Panc1 (cell line): ENCODE measurements around the gene NPHP4. TPM values are rescaled to one million over a fixed set of nuclear protein-coding genes. Genes with fewer than 3 reads are reported as not detected.

Experiments used
- ATAC-seq: fragments of 200-7000 bp; cut with Tn5 transposase; 2 replicates; pipeline ENCODE4 v1.9.1; 2020; ENCODE audit warnings: mild to moderate bottlenecking, moderate library complexity
- BruUV-seq: library from RNA; stranded (reverse); fragments of 400-500 nt; replicated peaks from 2 replicates; lab custom pipeline; 2021; lab: Mats Ljungman, UMichigan
- CTCF ChIA-PET: fragments of 300-600 bp; sonication (Branson Sonifier 250); formaldehyde crosslinking; loops from one replicate; lab custom pipeline; 2022; ENCODE audit warnings: antibody characterized with exemption; lab: Charles Lee
- POLR2A ChIA-PET: fragments of 300-600 bp; sonication (Branson Sonifier 250); formaldehyde crosslinking; loops from one replicate; lab custom pipeline; 2022; ENCODE audit warnings: antibody characterized with exemption; lab: Charles Lee
- DNase-seq: peaks from one replicate; pipeline ENCODE4 v3.0.0-alpha.2; 2010; ENCODE audit warnings: low read depth, low spot score
- H3K27ac ChIP-seq: 2 replicates; pipeline ENCODE4 v1.5.1; 2011; ENCODE audit warnings: mild to moderate bottlenecking, low read length, inconsistent platforms
- H3K27me3 ChIP-seq: fragments of 200-500 bp; sonication (Bioruptor generic); 2 replicates; pipeline ENCODE4 v1.6.0; 2014; ENCODE audit warnings: low read length, inconsistent platforms; ENCODE audit not compliant: control insufficient read depth, insufficient read depth
- H3K36me3 ChIP-seq: fragments of 200-500 bp; sonication (Bioruptor generic); 2 replicates; pipeline ENCODE4 v1.5.1; 2014; ENCODE audit warnings: inconsistent platforms, mild to moderate bottlenecking, low read length, moderate library complexity; ENCODE audit not compliant: control insufficient read depth, insufficient read depth
- H3K4me1 ChIP-seq: 2 replicates; pipeline ENCODE4 v1.5.1; 2011; ENCODE audit warnings: inconsistent platforms, mild to moderate bottlenecking, low read length, moderate library complexity; ENCODE audit not compliant: control insufficient read depth, insufficient read depth
- H3K4me3 ChIP-seq, 2 experiments: 2 replicates each; pipeline ENCODE4 v1.5.1; 2011 to 2012; ENCODE audit warnings: low read depth in 2 of 2, low read length in 2 of 2, mild to moderate bottlenecking in 2 of 2, inconsistent platforms in 1 of 2, moderate library complexity in 1 of 2
- H3K9me3 ChIP-seq: fragments of 200-500 bp; sonication (Bioruptor generic); 2 replicates; pipeline ENCODE4 v1.5.1; 2014; ENCODE audit warnings: low read depth, mild to moderate bottlenecking, inconsistent platforms, low read length, moderate library complexity; ENCODE audit not compliant: control insufficient read depth, insufficient read depth
- CTCF ChIP-seq: fragments of 450-650 bp; IDR thresholded peaks from 2 replicates; pipeline ENCODE4 v1.5.1; 2017; ENCODE audit warnings: mild to moderate bottlenecking
- POLR2AphosphoS5 ChIP-seq: IDR thresholded peaks from 2 replicates; pipeline ENCODE4 v1.6.1; 2012; ENCODE audit warnings: mild to moderate bottlenecking, low read depth, low read length, moderate library complexity
- SIN3A ChIP-seq: IDR thresholded peaks from 2 replicates; pipeline ENCODE4 v1.6.1; 2012; ENCODE audit warnings: low read depth, mild to moderate bottlenecking, low read length, moderate library complexity, borderline replicate concordance; ENCODE audit not compliant: insufficient read depth
- TCF7L2 ChIP-seq: IDR thresholded peaks from 2 replicates; pipeline ENCODE4 v1.6.1; 2011; ENCODE audit warnings: mild to moderate bottlenecking, low read depth, low read length, inconsistent platforms
- in situ Hi-C: cut with HindIII; loops from 2 replicates; pipeline ENCODE4 v1.10.0; 2016; ENCODE audit warnings: low sequenced_read_pairs, low pct_unique_long_range_greater_than_20kb
- intact Hi-C: fragments of 100-400 bp; cut with micrococcal nuclease; formaldehyde crosslinking; loops from one replicate; pipeline ENCODE4 v1.10.0; 2022; ENCODE audit not compliant: unreplicated experiment
- total RNA-seq: library from RNA; stranded (reverse); gene quantifications from one replicate; pipeline ENCODE4 v1.2.1, GENCODE V29; 2021; ENCODE audit not compliant: unreplicated experiment
- TF ChIP-seq, protein P1 (sequence below), 2 experiments: IDR thresholded peaks; 2 replicates each; pipeline ENCODE4 v1.6.1; 2011 to 2012; ENCODE audit warnings: low read depth in 2 of 2, control low read depth in 1 of 2, low read length in 1 of 2, mild to moderate bottlenecking in 1 of 2, moderate library complexity in 1 of 2; ENCODE audit not compliant: insufficient read depth in 1 of 2

NPHP4 gene
- total RNA-seq, 1 experiment from 2014 or later, result 20.1 TPM

- DNase-seq (no peak), ATAC-seq (no peak)
- TF ChIP-seq, protein P1, sequence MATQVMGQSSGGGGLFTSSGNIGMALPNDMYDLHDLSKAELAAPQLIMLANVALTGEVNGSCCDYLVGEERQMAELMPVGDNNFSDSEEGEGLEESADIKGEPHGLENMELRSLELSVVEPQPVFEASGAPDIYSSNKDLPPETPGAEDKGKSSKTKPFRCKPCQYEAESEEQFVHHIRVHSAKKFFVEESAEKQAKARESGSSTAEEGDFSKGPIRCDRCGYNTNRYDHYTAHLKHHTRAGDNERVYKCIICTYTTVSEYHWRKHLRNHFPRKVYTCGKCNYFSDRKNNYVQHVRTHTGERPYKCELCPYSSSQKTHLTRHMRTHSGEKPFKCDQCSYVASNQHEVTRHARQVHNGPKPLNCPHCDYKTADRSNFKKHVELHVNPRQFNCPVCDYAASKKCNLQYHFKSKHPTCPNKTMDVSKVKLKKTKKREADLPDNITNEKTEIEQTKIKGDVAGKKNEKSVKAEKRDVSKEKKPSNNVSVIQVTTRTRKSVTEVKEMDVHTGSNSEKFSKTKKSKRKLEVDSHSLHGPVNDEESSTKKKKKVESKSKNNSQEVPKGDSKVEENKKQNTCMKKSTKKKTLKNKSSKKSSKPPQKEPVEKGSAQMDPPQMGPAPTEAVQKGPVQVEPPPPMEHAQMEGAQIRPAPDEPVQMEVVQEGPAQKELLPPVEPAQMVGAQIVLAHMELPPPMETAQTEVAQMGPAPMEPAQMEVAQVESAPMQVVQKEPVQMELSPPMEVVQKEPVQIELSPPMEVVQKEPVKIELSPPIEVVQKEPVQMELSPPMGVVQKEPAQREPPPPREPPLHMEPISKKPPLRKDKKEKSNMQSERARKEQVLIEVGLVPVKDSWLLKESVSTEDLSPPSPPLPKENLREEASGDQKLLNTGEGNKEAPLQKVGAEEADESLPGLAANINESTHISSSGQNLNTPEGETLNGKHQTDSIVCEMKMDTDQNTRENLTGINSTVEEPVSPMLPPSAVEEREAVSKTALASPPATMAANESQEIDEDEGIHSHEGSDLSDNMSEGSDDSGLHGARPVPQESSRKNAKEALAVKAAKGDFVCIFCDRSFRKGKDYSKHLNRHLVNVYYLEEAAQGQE (IDR thresholded peaks at IDR 0.05; ENCODE audit: insufficient read depth in 1 of 2, low read depth in 2 of 2, low read length in 1 of 2), result no peak
- TF ChIP-seq TCF7L2, result no peak
- TF ChIP-seq CTCF, result no peak
- TF ChIP-seq SIN3A, result no peak
- no peak for TF ChIP-seq POLR2AphosphoS5
- Histone ChIP-seq H3K4me3 (no peak overlapping the region), H3K27me3 (no peaks in the 10 kb centered on the region), H3K36me3 (no peaks in the 10 kb centered on the region; the same call in 1 of the 2 replicates), H3K27ac (no peak overlapping the region), H3K9me3 (no peaks in the 10 kb centered on the region), H3K4me1 (no peaks in the 10 kb centered on the region)
- intact Hi-C loops (no loop called here), in situ Hi-C loops (no loop called here)
- CTCF ChIA-PET, result no interaction called here
- BruUV-seq, result no TSS peak
- POLR2A ChIA-PET, result no interaction called here
These were observed 36.7 kb downstream of the NPHP4 start for GRCh38 chr1:5955479-5955977.

DNA sequence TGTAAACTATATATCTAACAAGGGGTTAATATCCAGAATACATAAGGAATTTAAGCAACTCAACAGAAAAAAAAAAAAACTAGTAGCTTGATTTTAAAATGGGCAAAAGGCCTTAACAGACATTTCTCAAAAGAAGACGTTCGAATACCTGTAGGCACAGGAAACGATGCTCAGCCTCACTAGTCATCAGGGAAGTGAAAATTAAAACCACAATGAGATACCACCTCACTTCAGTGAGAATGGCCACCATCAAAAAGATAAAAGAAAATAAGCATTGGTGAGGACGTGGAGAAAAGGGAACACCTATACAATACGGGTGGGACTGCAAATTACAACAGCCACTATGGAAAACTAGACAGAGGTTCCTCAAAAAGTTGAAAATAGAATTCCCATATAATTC is 37.3 kb downstream of the NPHP4 start:
- no peak overlapping the region for H3K27ac ChIP-seq
- no peaks in the 10 kb centered on the region; the same call in 1 of the 2 replicates for H3K36me3 ChIP-seq
- H3K27me3 ChIP-seq, result no peaks in the 10 kb centered on the region
- H3K9me3 ChIP-seq, result no peaks in the 10 kb centered on the region
- ChIA-PET POLR2A (no interaction called here), CTCF (no interaction called here)
- no peak overlapping the region for H3K4me3 ChIP-seq
- no peaks in the 10 kb centered on the region for H3K4me1 ChIP-seq
- ATAC-seq, result no peak
- no TSS peak for BruUV-seq
- TF ChIP-seq SIN3A (no peak), POLR2AphosphoS5 (no peak), CTCF (no peak), TCF7L2 (no peak)
- TF ChIP-seq, protein P1 (IDR thresholded peaks at IDR 0.05; ENCODE audit: insufficient read depth in 1 of 2, low read depth in 2 of 2, low read length in 1 of 2), result no peak
- DNase-seq, result no peak
- intact Hi-C loops (no loop called here), in situ Hi-C loops (no loop called here)
